HG03439 (cell line): ENCODE results near the gene LIPA.
"Not testable (repeated sequence)": the region's sequence is repeated elsewhere in the genome, so short reads cannot be mapped to it uniquely, and the experiment has no call there.

Experiments
- ATAC-seq: cut with Tn5 transposase; IDR thresholded peaks from one replicate; pipeline ENCODE4 v1.9.1; 2021; ENCODE audit warnings: mild to moderate bottlenecking, moderate library complexity; ENCODE audit not compliant: unreplicated experiment

Gene LIPA

DNA sequence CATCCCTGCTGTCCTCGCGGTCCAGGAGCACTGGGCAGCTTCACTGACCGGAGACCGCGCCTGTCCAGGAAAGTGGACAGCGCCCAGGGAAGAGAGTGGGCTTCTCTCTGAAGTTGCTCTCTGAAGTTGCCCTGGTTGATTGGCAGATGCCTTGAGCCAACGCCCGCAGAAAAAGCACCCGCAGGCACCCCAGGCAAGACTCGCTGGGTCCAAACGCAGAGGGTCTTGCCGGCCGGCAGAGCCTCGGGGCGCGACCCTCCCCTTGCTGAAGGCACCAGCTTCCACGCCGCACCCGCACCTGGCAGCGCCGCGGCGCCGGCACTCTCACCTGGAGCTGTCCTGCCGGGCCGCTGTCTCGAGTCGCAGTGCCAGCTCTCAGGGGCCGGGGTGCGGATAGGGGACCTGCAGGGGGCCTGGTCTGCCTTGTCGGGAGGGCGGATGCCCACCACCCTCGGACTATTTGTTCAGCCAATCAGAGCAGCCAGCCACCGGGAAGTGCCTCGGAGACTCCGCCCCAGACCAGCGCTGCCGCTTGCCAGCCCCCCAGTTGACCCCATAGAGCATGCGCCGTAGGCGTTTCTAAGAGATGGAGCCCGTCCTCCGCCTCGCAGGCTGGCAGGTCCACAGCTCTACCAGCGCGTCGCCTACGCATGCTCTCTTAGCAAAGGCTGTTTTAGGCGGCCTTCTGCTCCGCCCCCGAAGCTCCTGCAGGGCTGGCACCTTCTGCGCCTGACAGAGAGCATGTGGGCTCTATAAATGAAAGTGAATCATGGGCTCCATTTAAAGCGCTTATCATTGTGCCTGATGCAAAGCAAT is at the start of gene LIPA:
Gene LIPA, minus strand, starts transcription at position 367 of the 816 bp plus-strand sequence. CDS start 4,127 bp downstream, outside the sequence.
- ATAC-seq, result peak; percentile 94

DNA sequence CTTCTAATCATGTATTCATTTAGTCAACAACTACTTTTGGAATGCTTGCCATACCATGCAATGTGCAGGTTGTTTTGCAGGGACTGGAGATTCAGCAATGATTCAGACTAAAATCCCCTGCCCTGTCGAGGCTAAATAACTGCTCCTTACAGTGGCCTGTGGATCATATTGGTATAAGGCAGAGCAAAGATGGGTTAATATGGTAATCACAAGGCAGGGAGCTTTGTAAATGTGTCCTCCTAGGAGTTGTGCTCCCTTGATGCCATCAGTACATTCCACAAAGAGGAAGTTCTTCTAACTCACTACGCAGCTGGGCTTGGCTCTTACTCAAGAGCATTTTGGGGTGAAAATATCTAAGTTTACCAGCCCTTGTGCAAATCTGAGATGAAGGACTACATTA is 49.7 kb upstream of the LIPA start:
- no peak for ATAC-seq

GRCh38 chr10:89299031-89299430 is 47.5 kb upstream of the LIPA start:
- no peak for ATAC-seq

GRCh38 chr10:89297791-89298190 is 46.2 kb upstream of the LIPA start:
- no peak for ATAC-seq

DNA sequence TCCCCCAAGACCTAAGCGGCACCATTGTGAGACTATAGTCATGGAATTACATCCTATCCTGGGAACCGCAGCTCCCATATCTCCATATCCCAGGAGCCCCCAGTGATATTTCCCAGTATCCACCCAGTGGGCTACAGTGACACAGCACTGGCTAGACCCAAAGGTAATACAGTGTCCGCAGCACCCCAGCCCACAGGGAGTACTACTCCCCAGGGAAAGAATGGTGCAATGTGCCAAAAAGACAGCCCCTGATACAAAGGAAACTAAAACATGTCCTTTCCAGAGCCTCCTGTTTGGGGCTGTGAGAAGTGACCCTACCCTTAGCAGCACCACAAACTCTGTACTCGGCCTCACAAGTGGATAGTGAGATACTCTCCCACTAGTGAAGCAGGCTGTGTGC is 45.8 kb upstream of the LIPA start:
- ATAC-seq, result no peak

DNA sequence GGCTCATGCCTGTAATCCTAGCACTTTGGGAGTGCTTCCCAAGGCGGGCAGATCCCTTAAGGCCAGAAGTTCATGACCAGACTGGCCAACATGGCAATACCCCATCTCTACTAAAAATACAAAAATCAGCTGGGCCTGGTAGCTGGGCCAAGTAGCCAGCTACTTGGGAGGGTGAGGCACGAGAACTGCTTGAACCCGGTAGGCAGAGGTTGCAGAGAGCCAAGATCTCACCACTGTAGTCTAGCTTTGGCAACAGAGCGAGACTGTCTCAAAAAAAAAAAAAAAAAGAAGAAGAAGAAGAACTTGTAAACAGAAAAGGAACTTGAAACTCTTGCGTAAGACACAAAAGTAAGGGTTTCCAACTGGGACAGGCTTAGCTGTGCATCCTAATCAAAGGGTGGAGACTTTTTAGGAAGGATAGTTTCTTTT is 44.7 kb upstream of the LIPA start:
- no peak for ATAC-seq

DNA sequence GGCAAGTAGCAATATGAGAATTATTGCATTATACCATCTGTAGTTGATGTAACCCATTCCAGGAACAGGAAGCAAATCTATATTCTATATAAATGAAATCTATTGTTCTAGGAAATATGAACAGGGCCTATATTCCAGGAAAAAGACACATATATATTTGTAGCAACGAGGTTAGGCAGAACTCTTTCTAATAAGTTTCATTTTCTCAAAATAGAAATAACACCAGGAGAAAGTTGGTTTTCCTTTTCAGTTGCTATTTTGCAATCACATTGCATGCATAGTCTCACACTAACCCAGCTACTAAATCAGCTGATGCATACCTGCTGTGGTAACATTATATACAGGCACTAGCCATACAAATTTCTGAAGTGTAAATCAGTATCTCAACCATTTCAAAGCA is 44.0 kb upstream of the LIPA start:
- no peak for ATAC-seq

- no peak for ATAC-seq
Observed at GRCh38 chr10:89294721-89295239, 43.2 kb upstream of the LIPA start.

DNA sequence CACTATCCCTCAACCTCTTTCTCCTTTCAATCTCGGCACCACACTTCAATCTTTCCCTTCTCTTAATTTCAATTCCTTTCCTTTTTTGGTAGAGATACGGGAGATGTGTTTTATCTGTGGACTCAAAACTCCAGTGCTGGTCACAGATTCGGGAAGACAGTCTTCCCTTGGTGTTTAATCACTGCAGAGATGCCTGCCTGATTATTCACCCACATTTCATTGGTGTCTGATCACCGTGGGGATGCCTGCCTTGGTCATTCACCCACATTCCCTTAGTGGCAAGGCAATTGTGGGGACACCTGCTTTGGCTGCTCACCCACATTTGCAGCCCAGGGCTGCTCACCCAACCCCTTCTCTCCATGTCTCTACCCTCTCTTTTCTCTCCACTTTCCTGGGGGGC is 33.7 kb upstream of the LIPA start:
- not testable (repeated sequence) for ATAC-seq

DNA sequence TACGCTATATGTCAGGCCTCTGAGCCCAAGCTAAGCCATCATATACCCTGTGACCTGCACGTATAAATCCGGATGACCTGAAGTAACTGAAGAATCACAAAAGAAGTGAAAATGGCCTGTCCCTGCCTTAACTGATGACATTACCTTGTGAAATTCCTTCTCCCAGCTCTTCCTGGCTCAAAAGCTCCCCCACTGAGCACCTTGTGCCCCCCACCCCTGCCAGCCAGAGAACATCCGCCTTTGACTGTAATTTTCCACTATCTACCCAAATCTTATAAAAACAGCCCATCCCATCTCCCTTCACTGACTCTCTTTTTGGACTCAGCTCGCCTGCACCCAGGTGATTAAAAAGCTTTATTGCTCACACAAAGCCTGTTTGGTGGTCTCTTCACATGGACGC is 33.1 kb upstream of the LIPA start:
- ATAC-seq, result not testable (repeated sequence)

GRCh38 chr10:89283936-89284475 is 32.4 kb upstream of the LIPA start:
- no peak for ATAC-seq

DNA sequence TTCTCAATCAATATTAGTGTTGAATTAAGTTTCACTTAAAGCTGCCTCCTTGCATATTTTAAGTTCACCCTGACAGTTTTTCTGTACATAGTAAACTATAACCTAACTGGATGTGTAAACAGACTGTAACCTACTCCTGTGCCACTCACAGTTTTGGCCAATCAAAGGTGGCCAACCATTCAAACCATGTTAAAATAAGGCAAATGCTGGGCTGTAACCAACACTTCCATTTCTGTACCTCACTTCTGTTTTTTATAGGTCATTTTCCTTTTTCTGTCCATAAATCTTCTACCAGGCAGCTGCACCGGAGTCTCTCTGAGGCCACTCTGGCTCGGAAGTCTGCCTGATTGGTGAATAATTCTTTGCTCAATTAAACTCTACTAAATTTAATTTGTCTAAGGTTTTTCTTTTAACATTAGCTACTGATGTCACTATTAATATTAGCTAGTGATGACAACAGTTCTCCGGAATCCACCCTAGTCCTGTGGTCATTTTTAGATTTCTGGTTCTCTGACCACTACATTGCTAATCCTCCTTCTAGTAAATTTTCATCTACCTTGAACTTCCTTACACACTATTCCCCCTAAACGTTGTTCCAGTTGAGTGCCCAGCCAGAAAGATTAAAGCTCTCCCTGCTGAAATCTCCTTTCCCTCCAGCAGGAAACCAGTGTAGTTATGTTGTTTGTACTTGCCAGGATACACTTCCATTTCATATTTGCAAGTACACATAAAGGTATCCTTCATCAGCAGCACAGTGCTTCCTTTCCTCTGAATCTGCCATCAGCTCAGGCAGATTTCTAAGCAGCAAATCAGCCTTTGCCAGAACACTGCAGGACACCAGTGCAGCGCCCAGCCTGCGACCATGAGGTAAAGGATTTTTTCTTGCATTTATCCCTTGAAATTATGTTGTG is 31.7 kb upstream of the LIPA start:
- no peak for ATAC-seq

DNA sequence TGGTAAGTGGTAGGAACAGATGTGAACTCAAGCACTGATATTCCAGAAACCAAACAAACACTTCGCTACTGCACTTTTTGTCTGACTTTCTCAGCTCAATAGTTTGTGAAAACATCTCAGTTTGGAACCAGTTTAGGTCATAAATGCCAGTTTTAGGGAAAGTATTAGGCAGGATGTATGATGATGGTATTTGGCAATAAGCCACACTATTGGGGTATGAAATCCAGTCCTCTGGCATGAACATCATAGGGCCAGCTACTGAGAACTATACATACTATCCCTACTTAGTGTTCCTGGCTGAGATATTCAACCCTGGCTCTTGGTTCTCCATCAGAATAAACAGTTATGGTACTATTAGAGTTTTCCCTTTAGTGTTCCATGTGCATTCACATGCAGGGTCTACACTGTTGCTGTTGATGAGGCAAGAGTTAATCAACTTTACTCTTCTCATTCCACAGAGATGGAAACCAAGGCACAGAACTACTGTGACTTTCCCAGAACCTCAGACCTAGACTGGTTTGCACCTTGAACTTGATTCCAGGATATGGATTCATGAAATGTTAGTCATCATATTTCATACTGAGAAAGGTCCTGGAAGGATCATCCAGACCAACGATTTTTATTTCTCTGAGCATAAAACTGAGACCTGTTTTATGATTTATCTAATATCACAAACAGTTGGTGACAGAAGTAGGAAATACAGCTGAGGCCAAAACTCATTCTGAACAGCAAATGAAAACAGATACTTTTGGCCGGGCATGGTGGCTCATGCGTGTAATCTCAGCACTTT is 30.2 kb upstream of the LIPA start:
- no peak for ATAC-seq

GRCh38 chr10:89280508-89280907 is 28.9 kb upstream of the LIPA start:
- no peak for ATAC-seq

- no peak for ATAC-seq
Observed at GRCh38 chr10:89279421-89279869, 27.9 kb upstream of the LIPA start.

DNA sequence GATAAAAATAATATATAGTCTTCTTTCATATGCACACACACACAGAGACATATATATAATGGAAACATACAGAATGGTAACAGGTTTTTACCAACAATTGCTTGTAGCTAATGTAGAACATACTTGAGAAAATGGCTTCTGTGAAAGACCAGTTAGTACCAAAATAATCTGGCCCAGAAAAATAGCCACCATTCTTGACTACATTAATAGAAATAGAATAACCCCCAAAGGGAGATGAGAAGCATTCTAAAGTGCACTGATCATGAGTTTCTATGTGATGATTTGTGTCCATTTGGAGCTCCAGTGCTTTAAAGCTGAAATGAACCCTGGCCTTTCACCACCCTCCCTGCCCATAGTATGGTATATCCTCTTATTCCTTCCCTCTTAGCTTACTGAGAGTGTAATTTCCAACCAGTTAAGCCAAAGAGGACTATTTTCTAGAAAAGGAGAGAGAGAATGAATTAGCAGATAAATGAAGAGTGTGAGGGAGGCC is 27.4 kb upstream of the LIPA start:
- no peak for ATAC-seq

GRCh38 chr10:89278034-89278535 is 26.5 kb upstream of the LIPA start:
- ATAC-seq, result no peak

GRCh38 chr10:89275383-89275782 is 23.8 kb upstream of the LIPA start:
- no peak for ATAC-seq

DNA sequence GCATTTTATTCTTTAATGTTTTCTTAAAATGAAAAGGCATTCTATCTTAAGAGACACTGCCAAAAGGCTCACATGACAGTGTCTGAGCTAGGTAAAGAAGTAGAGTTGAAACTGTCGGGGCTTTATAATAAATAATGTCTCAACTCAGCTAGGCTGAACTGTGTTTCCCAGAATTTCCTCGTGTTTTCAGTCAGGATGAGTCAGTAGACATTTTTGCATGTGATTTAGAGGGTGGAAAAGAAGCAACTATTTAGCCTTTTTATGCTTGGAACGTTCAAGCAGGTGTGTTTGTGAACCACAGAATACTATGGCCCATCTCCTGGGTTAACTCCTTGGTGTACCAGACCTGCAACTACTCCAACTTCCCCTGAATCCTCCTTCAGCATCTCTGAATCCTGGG is 23.4 kb upstream of the LIPA start:
- ATAC-seq, result no peak

DNA sequence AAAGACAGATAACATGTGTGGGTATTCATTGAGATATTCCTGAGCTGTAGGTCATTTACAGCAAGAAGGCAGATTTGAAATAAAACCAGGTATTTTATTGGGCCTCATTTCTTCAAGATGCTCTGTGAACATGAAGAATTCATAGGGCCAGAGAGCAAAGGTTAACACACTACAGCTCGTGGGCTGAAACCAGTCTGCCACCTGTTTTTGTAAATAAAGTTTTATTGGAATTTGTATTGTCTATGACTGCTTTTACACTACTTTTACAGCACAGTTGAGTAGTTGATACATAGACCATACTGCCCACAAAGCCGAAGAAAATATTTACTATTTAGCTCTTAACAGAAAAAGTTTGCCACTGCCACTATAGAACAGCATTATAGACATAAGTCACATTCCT is 22.1 kb upstream of the LIPA start:
- no peak for ATAC-seq
